ENCODE measurements around the gene ACSM2B.
"Not testable (repeated sequence)": the region's sequence is repeated elsewhere in the genome, so short reads cannot be mapped to it uniquely, and the experiment has no call there.

ACSM2B gene

DNA sequence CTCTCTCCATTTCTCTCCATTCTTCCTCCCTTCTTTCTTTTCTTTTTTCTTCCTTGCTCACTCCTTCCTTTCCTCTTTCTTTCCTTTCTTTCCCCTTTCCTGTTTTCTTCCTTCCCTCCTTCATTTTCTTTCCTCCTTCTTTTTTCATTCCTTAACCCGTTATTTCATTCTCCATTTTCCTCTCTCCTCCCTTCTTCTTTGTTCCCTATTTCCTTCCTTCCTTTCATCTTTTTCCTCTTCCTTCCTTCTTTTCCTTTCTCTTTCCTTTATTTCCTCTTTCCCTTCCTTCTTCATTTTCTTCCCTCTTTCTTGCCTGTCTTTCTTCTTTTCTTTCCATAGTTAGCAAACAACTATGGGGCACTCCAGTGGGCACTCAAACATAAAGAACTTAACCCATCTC lies 16.6 kb upstream of the ACSM2B start:
- DNase-seq = not testable (repeated sequence)

- not testable (repeated sequence) for DNase-seq
These were observed 13.3 kb upstream of the ACSM2B start for GRCh38 chr16:20589486-20589885.

GRCh38 chr16:20587645-20588074 lies 11.5 kb upstream of the ACSM2B start:
- not testable (repeated sequence) for DNase-seq

DNA sequence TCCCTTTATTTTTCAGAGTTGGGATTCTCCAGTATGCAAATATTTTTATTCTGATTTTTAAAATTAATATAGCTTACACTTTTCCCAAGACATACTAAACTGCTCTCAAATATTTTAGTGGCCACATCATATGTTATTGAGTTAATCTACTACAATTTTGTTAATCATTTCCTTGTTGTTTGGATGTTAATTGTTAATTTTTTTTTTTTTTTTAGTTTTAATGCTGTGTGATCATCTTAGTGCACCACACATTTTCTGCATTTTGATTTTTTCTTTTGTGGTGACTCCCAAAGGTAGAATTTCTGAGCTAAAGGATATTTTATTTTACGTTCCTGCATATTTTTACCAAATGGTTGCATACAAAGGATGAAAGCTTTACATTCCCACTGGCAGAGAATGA lies 10.5 kb upstream of the ACSM2B start:
- not testable (repeated sequence) for DNase-seq

GRCh38 chr16:20586112-20586511 lies 9.9 kb upstream of the ACSM2B start:
- not testable (repeated sequence) for DNase-seq

GRCh38 chr16:20580487-20581259 lies 4.5 kb upstream of the ACSM2B start:
- not testable (repeated sequence) for DNase-seq

- DNase-seq = not testable (repeated sequence)
These were observed 1.9 kb upstream of the ACSM2B start for GRCh38 chr16:20578091-20578490.

DNA sequence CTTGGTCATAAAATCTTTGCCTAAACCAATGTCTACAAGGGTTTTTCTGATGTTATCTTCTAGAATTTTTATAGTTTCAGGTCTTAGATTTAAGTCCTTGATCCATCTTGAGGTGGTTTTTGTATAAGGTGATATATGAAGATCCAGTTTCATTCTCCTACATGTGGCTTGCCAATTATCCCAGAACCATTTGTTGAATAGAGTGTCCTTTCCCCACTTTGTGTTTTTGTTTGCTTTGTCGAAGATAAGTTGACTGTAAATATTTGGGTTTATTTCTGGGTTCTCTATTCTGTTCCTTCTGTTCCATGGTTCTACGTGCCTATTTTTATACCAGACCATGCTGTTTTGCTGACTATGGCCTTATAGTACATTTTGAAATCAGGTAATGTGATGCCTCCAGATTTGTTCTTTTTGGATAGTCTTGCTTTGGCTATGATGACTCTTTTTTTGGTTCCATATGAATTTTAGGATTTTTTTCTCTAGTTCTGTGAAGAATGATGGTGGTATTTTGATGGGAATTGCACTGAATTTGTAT lies 7.0 kb downstream of the ACSM2B start:
- not testable (repeated sequence) for DNase-seq

DNA sequence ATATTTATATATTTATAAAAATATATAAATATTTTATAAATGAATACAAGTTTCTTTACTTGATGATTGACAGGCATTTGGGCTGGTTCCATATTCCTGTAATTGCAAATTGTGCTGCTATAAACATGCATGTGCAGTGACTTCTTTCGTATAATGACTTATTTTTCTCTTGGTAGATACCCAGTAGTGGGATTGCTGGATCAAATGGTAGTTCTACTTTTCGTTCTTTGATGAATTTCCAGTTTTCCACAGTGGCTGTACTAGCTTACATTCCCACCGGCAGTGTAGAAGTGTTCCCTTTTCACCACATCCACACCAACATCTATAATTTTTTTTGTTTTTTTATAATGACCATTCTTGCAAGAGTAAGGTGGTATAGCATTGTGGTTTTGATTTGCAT lies 7.8 kb downstream of the ACSM2B start:
- DNase-seq = no peak

DNA sequence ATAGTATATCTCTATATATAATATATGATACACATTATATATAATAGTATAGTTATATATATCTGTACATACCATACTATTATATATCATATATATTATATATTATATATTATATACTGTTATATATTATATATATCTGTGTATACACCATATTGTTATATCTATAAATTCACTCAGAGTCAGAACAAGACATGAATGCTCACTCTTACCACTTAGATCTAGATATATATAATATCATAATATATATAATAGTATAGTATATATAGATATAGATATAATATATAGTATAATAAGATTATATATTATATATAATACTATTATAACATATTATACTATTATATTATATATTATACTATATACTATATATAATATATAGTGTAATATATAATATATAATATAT lies 9.3 kb downstream of the ACSM2B start:
- DNase-seq = no peak

DNA sequence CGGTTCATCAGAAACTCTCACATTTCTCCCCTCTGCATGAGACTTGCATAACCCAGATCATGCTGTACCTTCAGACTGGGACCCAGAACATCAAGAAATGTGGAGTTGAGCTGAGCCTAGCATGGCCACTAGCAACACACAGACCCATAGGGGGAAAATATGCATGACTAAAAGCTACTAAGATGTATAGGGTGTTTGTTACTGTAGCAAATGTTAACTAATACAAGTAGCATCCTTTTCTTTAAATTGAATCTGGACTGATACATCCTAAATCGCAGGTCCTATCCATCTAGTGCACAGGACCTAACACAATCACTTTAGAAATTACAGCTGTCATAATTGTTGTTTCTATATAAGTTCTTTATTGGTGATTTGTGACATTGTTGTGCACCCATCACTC lies 10.8 kb downstream of the ACSM2B start:
- DNase-seq = not testable (repeated sequence)

DNA sequence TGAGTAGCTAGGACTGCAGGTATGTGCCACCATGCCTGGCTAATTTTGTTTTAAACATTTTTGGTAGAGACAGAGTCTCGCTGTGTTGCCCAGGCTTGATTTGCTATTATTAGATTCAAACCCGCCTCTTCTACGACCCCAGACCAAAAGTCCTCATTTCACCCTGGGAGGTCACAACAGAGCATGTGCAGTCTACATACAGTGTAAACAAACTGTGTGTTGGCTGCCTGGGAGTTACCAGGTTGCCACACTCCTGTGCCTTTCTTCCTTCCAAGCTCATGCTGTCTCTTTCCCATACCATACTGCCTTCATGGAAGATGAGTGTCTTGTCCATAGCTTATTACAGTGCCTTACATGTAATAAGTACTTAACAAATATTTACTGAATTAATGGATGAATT lies 11.9 kb downstream of the ACSM2B start:
- not testable (repeated sequence) for DNase-seq

GRCh38 chr16:20555628-20556027 lies 20.5 kb downstream of the ACSM2B start:
- not testable (repeated sequence) for DNase-seq

DNA sequence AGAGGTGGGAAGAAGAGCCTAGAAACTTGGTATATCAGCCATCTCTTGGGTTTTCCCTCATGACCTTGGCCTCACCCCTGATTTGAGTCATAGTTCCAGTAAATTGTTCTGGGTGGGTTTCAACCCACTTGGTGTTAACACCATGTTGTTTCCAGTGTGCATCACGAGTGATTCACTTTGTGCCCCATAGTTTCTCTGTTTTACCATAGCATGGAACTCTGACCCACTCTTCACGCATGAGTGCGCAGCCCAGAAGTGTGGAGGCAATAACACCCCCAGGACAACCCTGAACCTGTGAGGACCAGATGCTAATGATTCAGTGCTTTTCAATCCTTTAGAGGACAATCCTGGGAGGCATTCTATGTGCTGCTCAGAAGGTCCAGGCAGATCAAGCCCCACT lies 21.5 kb downstream of the ACSM2B start:
- DNase-seq = not testable (repeated sequence)

DNA sequence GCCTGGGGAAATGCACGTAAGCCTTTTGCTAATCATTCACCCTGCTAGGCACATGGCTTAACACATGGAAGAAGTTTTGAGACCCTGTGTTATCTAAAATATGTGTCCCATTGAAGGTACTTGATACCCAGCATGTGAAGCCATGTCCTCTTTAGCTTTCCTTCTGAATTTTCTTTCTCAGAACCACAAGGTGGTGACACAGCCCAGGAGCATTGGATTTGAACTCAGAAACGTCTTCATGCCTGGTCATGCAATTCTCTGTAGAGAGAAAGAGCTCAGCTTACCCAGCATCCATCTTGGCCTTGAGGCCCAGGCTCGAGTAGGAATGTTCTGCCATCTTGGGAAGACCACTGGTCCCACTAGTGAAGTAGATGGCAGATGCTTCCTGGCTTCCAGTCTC lies 22.7 kb downstream of the ACSM2B start:
- not testable (repeated sequence) for DNase-seq

DNA sequence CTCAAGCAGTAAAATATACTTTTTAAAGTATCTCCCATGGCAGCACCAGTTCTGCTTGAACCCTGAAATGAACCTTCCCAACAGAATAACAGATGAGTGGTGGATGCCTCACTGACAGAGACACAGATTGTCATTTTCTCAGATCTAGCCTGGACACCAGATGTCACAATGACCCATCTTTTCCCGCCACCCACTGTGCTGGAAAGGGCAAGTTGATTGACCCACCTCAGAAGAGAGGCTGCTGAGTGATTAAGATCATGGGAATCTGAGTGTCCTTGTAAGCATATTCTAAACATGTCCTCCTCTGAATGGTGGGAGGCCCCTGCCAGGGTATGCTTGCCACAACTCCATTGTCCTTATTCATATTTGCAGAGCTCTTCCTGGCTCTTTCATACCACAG lies 29.2 kb downstream of the ACSM2B start:
- DNase-seq = not testable (repeated sequence)

DNA sequence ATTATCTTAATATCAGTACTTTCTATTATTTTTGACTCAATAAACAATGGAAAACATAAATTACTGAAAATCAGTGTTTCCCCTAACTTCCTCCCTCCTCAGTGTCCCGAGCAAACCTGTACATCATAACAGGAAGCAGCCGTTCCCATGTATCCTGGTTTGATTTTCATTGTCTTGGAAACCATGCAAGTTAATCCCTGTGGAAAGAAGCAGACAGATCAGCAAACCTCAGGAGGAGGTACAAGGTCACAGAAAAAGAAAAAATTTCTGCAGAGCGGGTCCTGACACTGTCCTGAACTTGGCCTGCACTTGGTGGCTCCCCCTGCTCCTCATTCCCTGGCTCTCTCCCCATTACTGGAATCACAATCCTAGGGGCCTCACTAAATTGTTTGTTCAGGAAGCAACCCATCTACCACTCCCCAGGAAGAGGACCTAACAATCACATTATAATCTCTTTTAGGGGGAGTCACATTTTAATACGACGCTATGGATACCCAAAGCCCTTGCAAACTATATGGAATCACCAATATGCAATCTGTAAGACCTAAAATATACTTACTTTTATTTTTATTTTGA lies 29.8 kb downstream of the ACSM2B start:
- not testable (repeated sequence) for DNase-seq

DNA sequence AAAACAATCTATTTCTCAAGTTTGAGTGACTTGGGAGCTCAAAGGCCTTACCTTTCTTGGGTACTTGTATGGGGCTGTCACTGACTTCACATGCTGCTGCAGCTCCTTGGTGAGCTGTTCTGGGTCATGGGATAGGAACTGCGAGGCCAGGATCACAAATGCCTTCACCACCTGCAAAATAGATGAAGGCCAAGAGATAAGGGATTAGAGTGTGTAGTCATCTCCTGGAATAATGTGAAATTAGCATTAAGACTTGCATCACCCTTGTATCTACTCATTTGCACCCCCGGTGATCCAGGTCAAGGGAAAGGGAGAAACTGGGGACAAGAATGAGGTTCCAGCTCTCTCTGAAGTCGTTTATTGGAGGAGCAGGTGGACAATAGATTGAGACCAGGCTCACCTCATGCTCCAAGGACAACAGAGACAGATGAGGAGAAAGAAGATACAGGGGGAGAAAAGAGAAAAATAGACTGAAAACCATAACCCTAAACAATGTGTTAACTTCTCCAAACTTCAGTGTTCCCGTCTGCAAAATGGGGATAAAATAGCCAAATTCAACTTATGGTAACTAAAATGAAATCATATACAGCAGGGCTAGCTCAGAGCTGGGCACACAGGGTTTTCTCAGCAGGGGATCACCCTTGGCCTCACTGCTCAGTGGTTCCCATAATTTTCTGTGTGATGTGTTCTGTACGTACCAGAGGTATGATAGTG lies 35.4 kb downstream of the ACSM2B start:
- not testable (repeated sequence) for DNase-seq

- DNase-seq = no peak
These were observed 37.5 kb downstream of the ACSM2B start for GRCh38 chr16:20538687-20539086.

GRCh38 chr16:20538181-20538580 lies 38.0 kb downstream of the ACSM2B start:
- DNase-seq = no peak

DNA sequence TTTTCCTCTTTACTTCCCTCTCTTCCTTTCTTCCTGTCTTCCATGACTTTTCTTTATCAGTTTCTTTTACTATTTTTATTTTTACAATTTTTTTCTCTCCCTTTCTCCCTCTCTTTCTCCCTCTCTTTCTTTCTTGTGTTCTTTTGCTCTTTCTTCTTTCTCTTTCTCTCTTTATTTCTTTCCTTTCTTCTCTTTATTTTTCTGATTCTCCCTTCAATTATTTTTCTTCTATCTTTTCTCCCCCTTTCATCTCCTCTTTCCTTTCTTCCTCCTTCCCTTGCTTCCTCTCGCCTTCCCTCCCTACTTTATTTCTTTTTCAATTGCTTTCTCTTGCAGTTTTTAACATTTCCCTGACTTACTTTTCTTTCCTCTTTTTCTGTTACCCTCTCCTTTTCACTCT lies 39.5 kb downstream of the ACSM2B start:
- DNase-seq = not testable (repeated sequence)

- DNase-seq = not testable (repeated sequence)
These were observed 43.8 kb downstream of the ACSM2B start for GRCh38 chr16:20532284-20532792.

DNA sequence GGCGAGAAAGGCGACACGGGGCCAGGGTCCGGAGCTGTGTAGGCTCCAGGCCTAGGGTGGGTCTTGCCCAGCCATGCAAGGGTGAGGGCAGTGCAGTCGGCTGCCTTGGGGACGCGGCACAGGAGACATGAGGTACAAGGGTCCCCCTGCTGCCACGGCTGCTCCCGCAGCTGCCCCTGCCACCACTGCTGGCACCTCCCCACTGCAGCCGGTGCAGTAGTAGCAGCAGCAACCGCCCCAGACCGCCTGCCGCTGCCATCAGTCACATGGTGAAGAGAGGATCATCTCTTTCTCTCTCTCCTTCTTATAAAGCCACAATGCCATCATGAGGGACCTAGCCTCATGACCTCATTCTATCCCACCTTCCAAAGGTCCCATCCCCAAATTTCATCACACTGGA lies 44.4 kb downstream of the ACSM2B start:
- DNase-seq = not testable (repeated sequence)

Data from stimulated activated CD4-positive, alpha-beta T cell treated with anti-CD3 and anti-CD28 coated beads, Interleukin-2, amount 100 ng/mL, for 48 hours (primary cell).